Measurements from ENCODE around the gene DNM3.

GRCh38 chr1:172085317-172085716 lies 244.0 kb downstream of the DNM3 start:
- TF ChIP-seq CTCF (IDR thresholded peaks at IDR 0.05; ENCODE audit: insufficient read depth, low read length, poor library complexity, severe bottlenecking) (no peak), EZH2phosphoT487 (conservative IDR thresholded peaks at IDR 0.05; ENCODE audit: low read length) (no peak)
